ENCODE data around the gene PTCH1.
A peak's percentile ranks its signal among the peaks of the same experiment; 100 is the strongest.

Gene PTCH1

DNA sequence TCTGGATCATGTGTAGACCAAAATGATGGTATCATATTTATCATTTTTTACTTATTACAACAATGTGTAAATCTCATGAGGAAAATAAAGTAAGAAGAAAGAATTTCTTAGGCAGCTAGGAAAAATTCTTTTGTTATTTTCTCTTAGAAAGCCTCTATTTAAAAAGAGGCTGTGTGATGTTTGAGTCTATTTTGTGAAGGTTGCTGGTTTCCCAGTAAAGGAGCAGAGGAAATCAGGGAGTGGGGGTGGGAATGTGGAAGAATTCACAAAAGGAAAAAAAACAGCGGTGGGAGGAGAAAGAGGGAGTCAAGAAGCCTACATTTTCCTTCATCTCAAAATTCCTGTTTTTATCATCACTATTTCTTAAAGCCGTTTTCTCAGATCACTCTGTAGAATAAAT, 20.1 kb downstream of the PTCH1 start:
- DNase-seq = no peak

- no peak for DNase-seq
Measured at GRCh38 chr9:95495961-95496360, 20.8 kb downstream of the PTCH1 start.

GRCh38 chr9:95495529-95495928, 21.2 kb downstream of the PTCH1 start:
- DNase-seq = no peak

DNA sequence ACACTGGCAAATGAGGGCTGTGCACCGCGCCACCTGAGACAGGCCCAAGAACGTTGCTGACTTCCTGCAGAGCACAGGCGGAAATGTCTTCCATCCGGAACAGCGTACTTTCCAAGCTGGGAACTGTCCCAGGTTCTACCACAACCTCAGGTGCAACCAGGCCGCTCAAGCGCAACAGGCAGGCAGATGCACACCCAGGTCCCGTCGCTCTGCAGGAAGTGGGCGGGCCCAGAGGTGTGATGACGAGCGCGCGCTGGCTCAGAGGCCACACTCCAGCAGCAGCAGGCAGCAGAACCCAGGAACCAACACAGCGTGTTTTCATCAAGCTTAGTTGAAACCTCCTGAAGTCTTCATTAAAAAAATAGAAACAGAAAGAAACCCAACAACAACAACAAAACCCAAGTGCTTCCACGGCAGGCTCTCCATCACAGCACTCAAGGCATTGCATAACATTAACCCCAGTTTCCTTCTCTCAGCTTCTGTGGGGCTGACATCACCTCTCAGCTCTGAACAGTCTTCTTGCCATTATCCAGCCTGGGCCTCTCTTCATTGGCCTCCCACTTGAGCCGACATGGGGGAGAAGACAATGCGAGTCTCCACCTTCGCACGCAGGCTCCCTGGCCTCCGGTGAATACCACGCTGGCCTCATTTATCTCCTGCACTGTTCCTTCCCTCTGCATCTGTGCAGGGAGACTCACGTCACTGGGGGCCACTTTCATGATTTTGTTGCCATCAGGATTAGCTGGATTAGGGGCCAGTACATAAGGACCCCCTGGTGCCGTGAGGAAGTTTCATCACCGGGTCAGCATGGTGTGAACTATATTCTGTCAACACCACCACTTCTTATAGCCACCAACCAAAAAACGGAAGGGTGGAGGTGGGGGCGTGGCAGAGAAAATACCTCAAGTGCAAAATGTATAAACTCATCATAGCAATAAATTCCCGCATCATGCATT, 22.1 kb downstream of the PTCH1 start:
- peak; percentile 76 for DNase-seq

DNA sequence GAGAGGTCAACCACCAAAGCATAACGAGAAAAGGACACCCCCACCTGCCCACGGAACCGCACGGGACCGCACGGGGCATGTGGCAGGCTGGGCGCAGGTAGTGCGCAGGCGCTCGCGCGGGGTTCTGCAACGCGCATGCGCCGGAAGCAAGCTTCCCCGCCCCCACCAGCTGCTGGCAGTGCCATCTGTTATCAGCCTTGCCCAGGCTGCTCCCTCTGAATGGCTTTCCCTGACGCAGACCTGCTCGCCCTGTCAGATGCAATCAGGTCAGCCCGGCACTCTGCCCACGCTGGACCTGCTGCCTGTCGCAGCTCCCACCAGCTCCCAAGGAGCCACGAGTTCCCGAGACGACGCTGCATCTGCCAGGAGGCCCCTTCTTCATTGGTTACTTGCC, 22.8 kb downstream of the PTCH1 start:
- peak; percentile 45 for DNase-seq

DNA sequence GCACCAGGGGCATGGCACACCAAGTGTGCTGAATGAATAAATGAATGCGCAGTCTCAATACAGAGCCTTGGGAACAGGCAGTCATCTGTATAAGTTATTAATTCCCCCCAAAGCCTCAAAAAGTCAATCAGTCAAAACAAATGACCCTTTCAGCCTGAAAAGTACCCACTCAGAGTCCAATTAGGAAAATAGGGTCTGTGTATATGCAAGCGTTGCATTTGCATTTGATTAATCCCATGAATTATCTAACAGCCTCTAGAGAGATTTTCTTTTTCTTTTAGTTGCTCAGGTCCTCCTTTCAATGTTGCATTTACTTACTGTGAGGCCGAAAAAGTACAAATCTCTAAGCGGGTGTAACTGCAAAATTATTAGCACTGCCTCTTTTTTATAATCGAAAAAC, 23.4 kb downstream of the PTCH1 start:
- no peak for DNase-seq

GRCh38 chr9:95491543-95492320, 25.0 kb downstream of the PTCH1 start:
- no peak for DNase-seq

- no peak for DNase-seq
Measured at GRCh38 chr9:95488954-95489353, 27.8 kb downstream of the PTCH1 start.

- DNase-seq = no peak
Measured at GRCh38 chr9:95486318-95486717, 30.5 kb downstream of the PTCH1 start.

GRCh38 chr9:95484225-95484624, 32.5 kb downstream of the PTCH1 start:
- no peak for DNase-seq

DNA sequence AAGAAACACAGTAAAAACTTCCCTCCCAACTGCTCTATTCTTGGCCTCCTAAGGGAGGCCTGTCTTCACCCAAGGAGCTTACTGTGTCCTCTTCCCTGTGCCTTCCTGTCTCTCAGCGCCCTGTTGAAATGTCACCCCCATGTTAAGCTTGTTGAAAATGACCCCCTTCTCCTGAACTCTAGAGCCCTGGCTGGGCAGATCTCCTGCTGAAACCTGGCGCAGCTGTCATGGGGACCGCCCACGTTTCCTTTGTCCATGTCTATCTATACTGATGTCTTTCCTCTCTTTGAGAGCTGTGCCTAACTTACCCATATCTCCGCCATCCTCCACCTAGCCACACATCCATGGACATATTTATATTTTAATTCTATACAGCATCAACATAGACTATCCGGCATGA, 33.3 kb downstream of the PTCH1 start:
- no peak for DNase-seq

DNA sequence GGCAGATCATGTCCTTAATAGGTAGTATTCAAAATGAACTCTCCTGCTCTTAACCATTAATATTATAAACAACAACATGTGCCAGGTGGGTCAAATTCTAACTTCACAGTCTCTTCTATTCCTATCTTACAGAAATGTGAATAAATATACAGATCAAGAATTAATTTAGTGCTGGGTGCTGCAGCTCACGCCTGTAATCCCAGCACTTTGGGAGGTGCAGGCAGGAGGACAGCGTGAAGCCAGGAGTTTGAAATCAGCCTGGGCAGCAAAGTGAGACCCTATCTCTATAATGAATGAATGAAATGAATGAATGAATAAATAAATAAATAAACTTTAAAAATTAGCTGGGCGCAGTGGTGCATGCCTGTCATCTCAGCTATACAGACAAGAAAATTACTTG, 34.1 kb downstream of the PTCH1 start:
- no peak for DNase-seq

DNA sequence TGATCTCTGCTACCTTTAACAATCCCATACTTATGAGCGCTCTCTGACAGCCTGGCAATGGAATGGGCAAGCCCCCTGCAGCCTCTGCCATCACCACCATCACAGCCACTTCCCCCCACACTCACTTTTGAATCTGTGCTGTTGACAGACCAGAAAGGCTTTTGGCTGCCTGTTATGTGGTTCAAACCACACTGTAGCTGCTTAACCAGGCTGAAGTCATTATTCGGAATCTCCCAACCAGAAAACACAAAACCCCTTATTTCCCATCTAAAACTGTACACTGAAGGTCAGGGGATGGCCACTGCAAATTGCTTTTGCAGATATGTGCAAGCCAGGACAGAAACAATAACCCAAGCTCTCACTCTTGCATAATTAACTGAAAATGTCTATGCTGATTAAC, 35.8 kb downstream of the PTCH1 start:
- no peak for DNase-seq

- no peak for DNase-seq
Measured at GRCh38 chr9:95480346-95480745, 36.4 kb downstream of the PTCH1 start.

DNA sequence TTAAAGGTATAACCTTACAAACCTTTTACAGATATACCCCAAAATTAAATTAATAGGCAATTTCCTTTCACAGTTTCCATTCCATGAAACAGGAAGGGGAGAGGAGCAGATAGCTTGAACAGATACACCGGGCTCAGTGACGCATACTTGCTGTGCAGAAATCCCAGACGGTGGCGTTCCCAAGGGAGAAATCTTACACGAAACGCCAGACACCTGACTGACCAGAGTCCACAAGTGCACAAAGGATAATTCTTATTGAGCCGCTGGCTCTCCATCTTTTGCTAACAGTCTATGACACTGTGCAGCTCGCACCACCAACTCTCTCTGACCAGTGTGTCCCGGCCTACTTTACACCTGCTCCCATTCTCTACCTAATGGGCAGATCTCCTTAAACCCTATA, 37.4 kb downstream of the PTCH1 start:
- no peak for DNase-seq

DNA sequence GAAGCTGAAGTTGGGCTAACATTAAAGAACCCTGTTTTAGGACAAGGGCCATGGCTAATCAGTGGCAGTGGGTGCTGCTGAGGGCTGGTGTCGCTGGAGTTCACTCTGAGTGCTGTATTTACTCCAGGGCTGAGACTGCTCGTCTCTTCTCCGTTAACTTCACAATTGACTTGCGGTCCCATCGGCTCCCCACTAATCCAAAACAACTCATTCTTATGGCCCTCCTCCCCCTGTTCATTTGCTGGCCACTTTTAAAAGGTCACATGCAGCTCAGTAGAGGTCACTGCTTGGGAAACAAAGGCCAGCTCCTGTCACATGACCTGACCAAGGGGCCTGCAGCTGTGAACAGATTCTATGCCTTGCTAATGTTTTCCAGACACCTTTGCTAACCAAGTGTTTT, 38.4 kb downstream of the PTCH1 start:
- no peak for DNase-seq

- no peak for DNase-seq
Measured at GRCh38 chr9:95477885-95478284, 38.9 kb downstream of the PTCH1 start.

DNA sequence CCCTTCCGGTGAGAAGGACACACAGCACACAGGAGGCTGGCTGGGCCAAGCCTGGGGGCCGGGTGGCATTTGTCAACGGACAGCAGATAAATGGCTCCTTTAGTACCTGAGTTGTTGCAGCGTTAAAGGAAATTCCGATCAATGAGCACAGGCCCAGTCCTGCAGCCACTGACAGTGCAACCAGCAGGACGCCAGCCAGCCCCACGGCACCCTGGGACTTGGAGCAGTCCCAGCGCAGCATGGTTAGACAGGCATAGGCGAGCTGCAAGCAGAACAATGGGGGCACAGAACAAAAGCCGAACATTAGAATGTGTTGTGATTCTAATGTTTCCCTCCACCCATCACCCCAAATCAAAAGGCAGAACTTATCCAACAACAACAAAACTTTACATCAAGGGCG, 39.3 kb downstream of the PTCH1 start:
- DNase-seq = no peak

DNA sequence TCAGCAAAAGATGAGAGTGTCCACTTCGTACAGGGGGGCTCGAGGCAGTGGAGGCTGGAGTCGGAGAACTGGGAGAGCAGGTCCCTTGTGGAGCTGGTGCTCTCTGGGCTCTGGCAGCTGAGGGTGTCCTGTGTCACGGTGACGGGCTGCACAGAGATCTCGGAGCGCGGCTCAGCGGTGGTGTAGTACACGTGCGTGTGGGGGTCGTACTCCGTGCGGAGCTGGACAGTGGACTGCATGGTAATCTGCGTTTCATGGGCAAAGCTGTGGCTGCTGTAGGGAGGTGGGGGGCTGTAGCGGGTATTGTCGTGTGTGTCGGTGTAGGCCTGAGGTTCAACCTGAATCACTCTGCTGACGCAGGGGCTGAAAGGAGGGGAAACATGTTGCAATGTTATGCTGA, 48.0 kb downstream of the PTCH1 start:
- DNase-seq = no peak

GRCh38 chr9:95465115-95465514, 51.7 kb downstream of the PTCH1 start:
- DNase-seq = no peak

DNA sequence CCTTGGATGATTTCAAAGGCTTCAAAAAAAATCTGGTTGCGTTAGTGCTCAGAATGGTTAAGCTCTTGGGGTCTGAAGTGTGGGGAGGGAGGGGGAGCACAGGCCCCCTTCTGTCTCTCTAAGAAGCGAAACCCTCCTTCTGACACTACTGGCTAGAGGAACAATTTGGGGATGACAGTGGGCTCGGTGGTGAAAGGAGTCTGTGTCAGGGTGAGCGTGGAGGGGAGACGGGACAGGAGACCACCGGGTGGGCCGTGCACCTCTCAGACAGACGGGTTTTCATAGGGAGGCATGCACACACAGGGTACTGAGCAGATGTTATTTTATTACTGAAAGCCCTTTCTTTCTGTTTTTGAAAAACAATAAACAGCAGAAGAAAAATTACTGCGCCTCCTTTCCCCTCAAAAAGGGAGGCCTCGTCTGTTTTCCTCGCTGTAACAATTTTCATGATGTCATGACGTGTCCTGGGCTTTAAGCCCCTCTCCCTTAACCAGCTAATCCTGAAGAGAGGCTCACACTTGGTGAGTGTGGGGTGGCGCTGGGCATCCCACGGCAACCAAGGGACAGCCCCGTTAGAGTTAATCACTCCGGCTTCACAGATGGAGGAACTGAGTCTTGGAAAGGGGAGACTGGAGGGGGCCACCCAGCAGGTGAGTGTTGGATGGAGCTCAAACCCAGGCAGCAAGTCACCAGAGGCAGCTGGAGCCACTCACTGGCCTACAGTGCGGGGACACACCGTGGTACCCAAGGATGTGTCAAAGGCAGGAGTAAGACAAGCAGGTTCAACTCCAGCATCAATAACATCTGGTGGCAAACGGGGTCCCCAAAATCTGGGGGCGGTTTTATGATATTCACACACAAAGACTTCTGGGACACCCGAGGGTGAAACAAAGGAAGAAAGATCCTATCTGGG, 53.4 kb downstream of the PTCH1 start:
- no peak for DNase-seq

- peak; percentile 59 for DNase-seq
Measured at GRCh38 chr9:95462249-95463147, 54.3 kb downstream of the PTCH1 start.
